Measurements from ENCODE around the gene BOC. TPM values are rescaled to one million over a fixed set of nuclear protein-coding genes. Genes with fewer than 3 reads are reported as not detected.

The BOC gene
- total RNA-seq (not detected in 2 replicates), polyA plus RNA-seq (0.07 and 0.10 TPM in 2 replicates), polyA minus RNA-seq (0.34 TPM in 1 of 2 replicates, not detected in the other), Bru-seq, nascent RNA (percentile 11 among the genes with signal in this experiment), BruChase-seq, experiment 1, labeled RNA remaining after a 6-hour chase (percentile 6 among the genes with signal in this experiment), BruChase-seq, experiment 2, labeled RNA remaining after a 2-hour chase (percentile 10 among the genes with signal in this experiment)
- 0.07 and 0.10 TPM in 2 replicates for polyA plus RNA-seq (2011; cell fraction: cytosol; rRNA removed)
- polyA plus RNA-seq (2011; cell fraction: nucleus; rRNA removed) = 0.03 and 0.15 TPM in 2 replicates
- not detected in 2 replicates for polyA plus RNA-seq (2012)
- not detected for polyA minus RNA-seq (2011; cell fraction: cytosol; rRNA and poly(A)+ RNA removed)
- not detected in 2 replicates for polyA minus RNA-seq (2011; cell fraction: nucleus; rRNA and poly(A)+ RNA removed)
- long read RNA-seq = 0 reads

GRCh38 chr3:113211330-113212149 lies at the start of gene BOC:
Gene BOC, plus strand, starts transcription at chr3:113211557. Its CDS starts 38,246 bp downstream, at chr3:113249803.
- DNase-seq (ENCODE audit: low read depth, low spot score) (peak; percentile 10), FAIRE-seq (peak; percentile 37)
- dilution Hi-C loops (cut with MboI; ENCODE audit: extremely low pct_ligation_motif_present, low sequenced_read_pairs) = no loop called here
- no peaks in the 10 kb centered on the region for H3K79me2 ChIP-seq (ENCODE audit: control insufficient read depth, insufficient read depth, low read length)
- intact Hi-C loops (cut with micrococcal nuclease) = loop anchor here (5.0 to 10.0 kb wide), 3 partner anchors 76 to 363 kb away; no protein-coding TSS in a partner anchor
- no peaks in the 10 kb centered on the region for H3K4me1 ChIP-seq (ENCODE audit: control insufficient read depth, extremely low read depth, insufficient read depth, low read length)
- H3K27me3 ChIP-seq (ENCODE audit: control insufficient read depth in 2 of 2, insufficient read depth in 2 of 2, low read length in 2 of 2) = peaks cover 30 to 53% of the 10 kb centered on the region in 2 experiments
- peak within 1 kb of the TSS; percentile 85 for H2AFZ ChIP-seq (ENCODE audit: low read depth, low read length)
- CTCF ChIA-PET = interaction anchor here (1.3 kb wide), 1 partner anchor 77 kb away, joined by 9 read pairs; no protein-coding TSS in a partner anchor
- no peaks in the 10 kb centered on the region for H3K9me3 ChIP-seq (replicated peaks; ENCODE audit: control insufficient read depth, insufficient read depth, low read length)
- H3K4me2 ChIP-seq (ENCODE audit: insufficient read depth, low read length) = peak within 1 kb of the TSS; percentile 89
- no peak within 1 kb of the TSS for H3K9ac ChIP-seq (replicated peaks; ENCODE audit: extremely low read depth, insufficient read depth, low read length)
- no peak for TF ChIP-seq FOS (IDR thresholded peaks at IDR 0.05; ENCODE audit: borderline replicate concordance, insufficient read depth, low read length)
- no peak for TF ChIP-seq POLR2AphosphoS5 (IDR thresholded peaks at IDR 0.05; ENCODE audit: insufficient read depth, low read depth, low read length)
- TF ChIP-seq POLR2A (IDR thresholded peaks at IDR 0.05; ENCODE audit: low read depth, low read length) = no peak
- no peak for TF ChIP-seq EZH2 (IDR thresholded peaks at IDR 0.05; ENCODE audit: borderline replicate concordance, low read depth, low read length, severe bottlenecking)
- TF ChIP-seq, protein P1, sequence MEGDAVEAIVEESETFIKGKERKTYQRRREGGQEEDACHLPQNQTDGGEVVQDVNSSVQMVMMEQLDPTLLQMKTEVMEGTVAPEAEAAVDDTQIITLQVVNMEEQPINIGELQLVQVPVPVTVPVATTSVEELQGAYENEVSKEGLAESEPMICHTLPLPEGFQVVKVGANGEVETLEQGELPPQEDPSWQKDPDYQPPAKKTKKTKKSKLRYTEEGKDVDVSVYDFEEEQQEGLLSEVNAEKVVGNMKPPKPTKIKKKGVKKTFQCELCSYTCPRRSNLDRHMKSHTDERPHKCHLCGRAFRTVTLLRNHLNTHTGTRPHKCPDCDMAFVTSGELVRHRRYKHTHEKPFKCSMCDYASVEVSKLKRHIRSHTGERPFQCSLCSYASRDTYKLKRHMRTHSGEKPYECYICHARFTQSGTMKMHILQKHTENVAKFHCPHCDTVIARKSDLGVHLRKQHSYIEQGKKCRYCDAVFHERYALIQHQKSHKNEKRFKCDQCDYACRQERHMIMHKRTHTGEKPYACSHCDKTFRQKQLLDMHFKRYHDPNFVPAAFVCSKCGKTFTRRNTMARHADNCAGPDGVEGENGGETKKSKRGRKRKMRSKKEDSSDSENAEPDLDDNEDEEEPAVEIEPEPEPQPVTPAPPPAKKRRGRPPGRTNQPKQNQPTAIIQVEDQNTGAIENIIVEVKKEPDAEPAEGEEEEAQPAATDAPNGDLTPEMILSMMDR (IDR thresholded peaks at IDR 0.05; ENCODE audit: extremely low read depth in 1 of 2, insufficient read depth in 1 of 2, low read depth in 1 of 2, low read length in 2 of 2) = no peak
- no peak for TF ChIP-seq GATA2 (IDR thresholded peaks at IDR 0.05; ENCODE audit: insufficient read depth, insufficient read length, low read depth, low read length)
- TF ChIP-seq JUN (IDR thresholded peaks at IDR 0.05; ENCODE audit: borderline replicate concordance, insufficient read depth, insufficient read length, low read depth) = no peak
- TF ChIP-seq, protein P2, sequence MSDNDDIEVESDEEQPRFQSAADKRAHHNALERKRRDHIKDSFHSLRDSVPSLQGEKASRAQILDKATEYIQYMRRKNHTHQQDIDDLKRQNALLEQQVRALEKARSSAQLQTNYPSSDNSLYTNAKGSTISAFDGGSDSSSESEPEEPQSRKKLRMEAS (IDR thresholded peaks at IDR 0.05; ENCODE audit: insufficient read depth, insufficient read length) = no peak
- no peak for TF ChIP-seq MYC (IDR thresholded peaks at IDR 0.05; ENCODE audit: low read depth, low read length)
- no peaks in the 10 kb centered on the region for H4K20me1 ChIP-seq (replicated peaks; ENCODE audit: control insufficient read depth, extremely low read depth, insufficient read depth, low read length)
- POLR2A ChIA-PET = no interaction called here
- no peak within 1 kb of the TSS for H3K27ac ChIP-seq (ENCODE audit: insufficient read depth, low read depth, low read length)
- no peaks in the 10 kb centered on the region for H3K36me3 ChIP-seq (ENCODE audit: control insufficient read depth in 2 of 2, extremely low read depth in 1 of 2, insufficient read depth in 2 of 2, low read length in 2 of 2)
- no TSS peak for BruUV-seq (replicated peaks)
- H3K4me3 ChIP-seq (replicated peaks in 1 of 3; ENCODE audit: insufficient read depth in 1 of 3, low read depth in 1 of 3, low read length in 3 of 3) = peak within 1 kb of the TSS; percentile 53 to 59 (median 53)
- H3K9me1 ChIP-seq (replicated peaks; ENCODE audit: control insufficient read depth, extremely low read depth, insufficient read depth, low read length) = no peaks in the 10 kb centered on the region

Measured in endothelial cell of umbilical vein (primary cell).